Memory B cell (primary cell): ENCODE measurements around the gene IFIT1.
A peak's percentile ranks its signal among the peaks of the same experiment; 100 is the strongest.
"Not testable (repeated sequence)": the region's sequence is repeated elsewhere in the genome, so short reads cannot be mapped to it uniquely, and the experiment has no call there.

ENCODE experiments used
- ATAC-seq: fragments of 150-1000 bp; cut with Tn5 transposase; 2 replicates; pipeline ENCODE4 v1.10.0; 2021; ENCODE audit warnings: low read depth, mild to moderate bottlenecking, moderate library complexity
- DNase-seq, 2 donors: peaks; one replicate each; pipeline ENCODE4 v3.0.0; 2022; ENCODE audit warnings: low spot score in 2 of 2
- H3K27ac Mint-ChIP-seq: one replicate; pipeline ENCODE4 v1.8.0; 2022; ENCODE audit warnings: mild to moderate bottlenecking, moderate library complexity, mixed read lengths
- H3K27me3 Mint-ChIP-seq: one replicate; pipeline ENCODE4 v1.8.0; 2022; ENCODE audit warnings: mixed read lengths
- H3K36me3 Mint-ChIP-seq: one replicate; pipeline ENCODE4 v1.8.0; 2022; ENCODE audit warnings: mild to moderate bottlenecking, mixed read lengths
- H3K4me1 Mint-ChIP-seq: one replicate; pipeline ENCODE4 v1.8.0; 2022; ENCODE audit warnings: mixed read lengths
- H3K4me3 Mint-ChIP-seq: one replicate; pipeline ENCODE4 v1.8.0; 2022; ENCODE audit warnings: mild to moderate bottlenecking, moderate library complexity, mixed read lengths
- H3K9me3 Mint-ChIP-seq: one replicate; pipeline ENCODE4 v1.8.0; 2022; ENCODE audit warnings: mixed read lengths

The IFIT1 gene

DNA sequence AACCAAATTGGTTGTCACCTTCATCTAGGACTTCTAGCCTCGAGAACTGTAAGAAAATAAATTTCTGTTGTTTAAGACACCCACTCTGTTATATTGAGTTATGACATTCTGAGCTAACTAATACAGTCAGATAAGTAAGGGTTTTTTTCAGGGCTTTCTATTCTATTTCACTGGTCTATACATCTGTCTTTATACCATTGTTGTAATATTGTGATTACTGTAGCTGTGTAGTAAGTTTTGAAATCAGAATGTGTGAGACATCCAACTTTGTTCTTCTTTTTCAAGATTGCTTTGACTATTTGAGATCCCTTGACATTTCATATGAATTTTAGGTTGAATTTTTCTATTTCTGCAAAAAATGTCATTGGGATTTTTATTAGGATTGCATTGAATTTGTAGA, 7.5 kb downstream of the IFIT1 start:
- no peak overlapping the region for H3K4me3 Mint-ChIP-seq
- no peaks in the 10 kb centered on the region for H3K9me3 Mint-ChIP-seq
- H3K27me3 Mint-ChIP-seq, result no peaks in the 10 kb centered on the region
- peaks cover 10% of the 10 kb centered on the region for H3K4me1 Mint-ChIP-seq
- peaks cover 10% of the 10 kb centered on the region for H3K36me3 Mint-ChIP-seq
- no peak overlapping the region for H3K27ac Mint-ChIP-seq
- ATAC-seq (no peak), DNase-seq (no peak)

DNA sequence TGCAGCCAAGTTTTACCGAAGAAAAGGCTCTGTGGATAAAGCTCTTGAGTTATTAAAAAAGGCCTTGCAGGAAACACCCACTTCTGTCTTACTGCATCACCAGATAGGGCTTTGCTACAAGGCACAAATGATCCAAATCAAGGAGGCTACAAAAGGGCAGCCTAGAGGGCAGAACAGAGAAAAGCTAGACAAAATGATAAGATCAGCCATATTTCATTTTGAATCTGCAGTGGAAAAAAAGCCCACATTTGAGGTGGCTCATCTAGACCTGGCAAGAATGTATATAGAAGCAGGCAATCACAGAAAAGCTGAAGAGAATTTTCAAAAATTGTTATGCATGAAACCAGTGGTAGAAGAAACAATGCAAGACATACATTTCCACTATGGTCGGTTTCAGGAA, 10.6 kb downstream of the IFIT1 start:
- no peak overlapping the region for H3K27ac Mint-ChIP-seq
- peaks cover 12% of the 10 kb centered on the region for H3K36me3 Mint-ChIP-seq
- DNase-seq, result no peak
- H3K27me3 Mint-ChIP-seq, result no peaks in the 10 kb centered on the region
- H3K4me1 Mint-ChIP-seq, result peaks cover 5% of the 10 kb centered on the region
- H3K9me3 Mint-ChIP-seq, result no peaks in the 10 kb centered on the region
- ATAC-seq, result no peak
- no peak overlapping the region for H3K4me3 Mint-ChIP-seq

DNA sequence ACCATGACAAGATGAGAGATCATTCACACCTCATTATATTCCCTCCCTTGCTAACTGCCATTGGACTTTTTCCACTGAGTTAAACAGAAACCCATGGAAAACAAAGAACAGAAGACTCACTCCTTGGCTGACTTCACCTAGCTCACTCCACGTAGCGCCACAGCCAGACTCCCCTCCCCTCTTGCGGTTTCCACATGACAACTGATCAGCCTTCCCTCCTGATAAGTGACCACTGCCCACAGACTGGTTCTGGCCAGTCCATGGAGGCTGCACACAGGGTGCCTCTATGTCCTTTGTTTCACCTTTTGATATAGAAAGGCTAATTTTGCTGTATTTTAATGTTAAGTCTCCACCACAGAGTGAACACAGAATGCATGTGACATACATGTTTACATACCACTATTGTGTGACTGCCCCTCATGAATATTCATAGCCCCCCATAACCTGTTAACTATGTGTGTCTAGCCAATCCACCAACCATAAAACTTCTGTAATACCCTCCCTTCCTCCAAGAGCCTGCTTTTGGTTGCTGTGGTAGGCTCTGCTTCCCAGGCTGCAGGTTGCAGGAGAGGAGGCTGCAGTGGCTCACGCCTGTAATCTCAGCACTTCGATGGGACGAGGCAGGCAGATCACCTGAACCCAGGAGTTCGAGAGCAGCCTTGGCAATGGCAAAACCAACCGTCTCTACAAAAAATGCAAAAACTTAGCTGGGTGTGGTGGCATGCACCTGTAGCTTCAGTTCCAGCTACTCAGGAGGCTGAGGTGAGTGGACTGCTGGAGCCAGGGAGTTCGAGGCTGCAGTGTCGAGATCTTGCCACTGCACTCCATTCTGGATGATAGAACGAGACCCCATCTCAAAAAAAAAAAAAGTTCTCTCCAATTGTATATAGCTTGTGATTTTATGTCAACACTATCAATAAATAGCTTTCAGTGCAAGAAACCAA, 12.0 kb downstream of the IFIT1 start:
- ATAC-seq, result no peak
- no peak overlapping the region for H3K4me3 Mint-ChIP-seq
- H3K36me3 Mint-ChIP-seq, result peaks cover 12% of the 10 kb centered on the region
- no peak for DNase-seq
- H3K27ac Mint-ChIP-seq, result no peak overlapping the region
- H3K4me1 Mint-ChIP-seq, result peaks cover 5% of the 10 kb centered on the region
- no peaks in the 10 kb centered on the region for H3K9me3 Mint-ChIP-seq
- H3K27me3 Mint-ChIP-seq, result no peaks in the 10 kb centered on the region

DNA sequence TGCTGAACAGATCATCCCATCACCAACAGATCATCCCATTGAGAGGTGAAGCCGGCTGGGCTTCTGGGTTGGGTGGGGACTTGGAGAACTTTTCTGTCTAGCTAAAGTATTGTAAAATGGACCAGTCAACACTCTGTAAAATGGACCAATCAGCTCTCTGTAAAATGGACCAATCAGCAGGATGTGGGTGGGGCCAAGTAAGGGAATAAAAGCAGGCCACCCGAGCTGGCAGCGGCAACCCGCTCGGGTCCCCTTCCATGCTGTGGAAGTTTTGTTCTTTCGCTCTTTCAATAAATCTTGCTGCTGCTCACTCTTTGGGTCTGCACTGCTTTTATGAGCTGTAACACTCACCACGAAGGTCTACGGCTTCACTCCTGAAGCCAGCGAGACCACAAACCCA, 13.8 kb downstream of the IFIT1 start:
- not testable (repeated sequence) for ATAC-seq

DNA sequence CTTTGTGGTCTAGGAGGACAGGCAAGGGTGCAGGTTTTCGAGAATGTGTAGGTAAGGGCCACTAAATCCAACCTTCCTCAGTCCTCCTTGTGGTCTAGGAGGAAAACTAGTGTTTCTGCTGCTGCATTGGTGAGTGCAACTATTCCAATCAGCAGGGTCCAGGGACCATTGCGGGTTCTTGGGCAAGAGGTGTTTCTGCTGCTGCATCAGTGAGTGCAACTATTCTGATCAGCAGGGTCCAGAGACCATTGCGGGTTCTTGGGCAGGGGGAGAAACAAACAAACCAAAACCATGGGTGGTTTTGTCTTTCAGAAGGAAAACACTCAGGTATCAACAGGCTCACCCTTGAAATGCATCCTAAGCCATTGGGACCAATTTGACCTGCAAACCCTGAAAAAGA, 15.4 kb downstream of the IFIT1 start:
- H3K27ac Mint-ChIP-seq, H3K36me3 Mint-ChIP-seq, H3K9me3 Mint-ChIP-seq: not testable (repeated sequence)

More for the DNA sequence above, 13.8 kb downstream of the IFIT1 start:
- DNase-seq, H3K4me3 Mint-ChIP-seq, H3K9me3 Mint-ChIP-seq, H3K27me3 Mint-ChIP-seq, H3K27ac Mint-ChIP-seq, H3K4me1 Mint-ChIP-seq: not testable (repeated sequence)
- peaks cover 14% of the 10 kb centered on the region for H3K36me3 Mint-ChIP-seq

DNA sequence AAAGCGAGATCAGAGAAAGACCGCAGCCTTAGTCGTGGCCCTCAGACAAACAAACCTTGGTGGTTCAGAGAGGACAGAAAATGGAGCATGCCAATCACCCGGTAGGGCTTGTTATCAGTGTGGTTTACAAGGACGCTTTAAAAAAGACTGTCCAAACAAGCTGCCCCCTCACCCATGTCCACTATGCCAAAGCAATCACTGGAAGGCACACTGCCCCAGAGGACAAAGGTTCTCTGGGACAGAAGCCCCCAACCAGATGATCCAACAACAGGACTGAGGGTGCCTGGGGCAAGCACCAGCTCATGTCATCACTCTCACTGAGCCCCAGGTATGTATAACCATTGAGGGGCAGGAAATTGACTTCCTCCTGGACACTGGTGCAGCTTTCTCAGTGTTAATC, 16.9 kb downstream of the IFIT1 start:
- H3K4me1 Mint-ChIP-seq, result not testable (repeated sequence)

More for the DNA sequence above, 15.4 kb downstream of the IFIT1 start:
- DNase-seq, H3K4me3 Mint-ChIP-seq, H3K4me1 Mint-ChIP-seq, H3K27me3 Mint-ChIP-seq, ATAC-seq: not testable (repeated sequence)

DNA sequence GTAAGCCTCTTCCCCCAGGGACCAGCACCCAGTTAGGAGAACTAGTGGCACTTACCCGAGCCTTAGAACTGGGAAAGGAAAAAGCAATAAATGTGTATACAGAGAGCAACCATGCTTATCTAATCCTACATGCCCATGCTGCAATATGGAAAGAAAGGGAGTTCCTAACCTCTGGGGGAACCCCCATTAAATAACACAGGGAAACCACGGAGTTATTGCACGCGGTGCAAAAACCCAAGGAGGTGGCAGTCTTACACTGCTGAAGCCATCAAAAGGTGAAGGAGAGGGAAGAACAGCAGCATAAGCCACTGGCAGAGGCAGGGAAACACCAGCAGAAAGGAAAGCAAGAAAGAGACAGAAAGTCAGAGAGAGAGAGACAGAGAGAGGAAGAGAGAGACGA, 18.1 kb downstream of the IFIT1 start:
- not testable (repeated sequence) for DNase-seq, H3K4me3 Mint-ChIP-seq, ATAC-seq, H3K27me3 Mint-ChIP-seq, H3K27ac Mint-ChIP-seq, H3K4me1 Mint-ChIP-seq, H3K9me3 Mint-ChIP-seq, H3K36me3 Mint-ChIP-seq

More for the DNA sequence above, 16.9 kb downstream of the IFIT1 start:
- H3K4me3 Mint-ChIP-seq, DNase-seq, ATAC-seq, H3K9me3 Mint-ChIP-seq, H3K27ac Mint-ChIP-seq, H3K36me3 Mint-ChIP-seq, H3K27me3 Mint-ChIP-seq: not testable (repeated sequence)

DNA sequence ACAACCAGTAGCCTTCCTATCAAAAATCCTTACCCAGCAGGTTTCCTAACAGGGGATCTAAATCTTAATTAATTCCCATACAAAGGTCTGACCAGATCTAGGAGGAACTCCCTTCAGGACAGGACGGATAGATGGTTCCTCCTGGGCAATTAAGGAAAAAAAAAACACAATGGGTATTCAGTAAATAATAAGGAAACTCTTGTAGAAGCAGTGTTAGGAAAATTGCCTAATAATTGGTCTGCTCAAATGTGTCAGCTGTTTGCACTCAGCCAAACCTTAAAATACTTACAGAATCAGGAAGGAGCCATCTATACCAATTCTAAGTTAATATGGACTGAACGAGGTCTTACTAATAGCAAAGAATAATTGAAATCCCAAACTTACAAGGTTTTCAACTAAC, 18.7 kb downstream of the IFIT1 start:
- DNase-seq, H3K27me3 Mint-ChIP-seq, H3K36me3 Mint-ChIP-seq, ATAC-seq, H3K27ac Mint-ChIP-seq, H3K9me3 Mint-ChIP-seq, H3K4me3 Mint-ChIP-seq: not testable (repeated sequence)
- H3K4me1 Mint-ChIP-seq, result peaks cover 11% of the 10 kb centered on the region

DNA sequence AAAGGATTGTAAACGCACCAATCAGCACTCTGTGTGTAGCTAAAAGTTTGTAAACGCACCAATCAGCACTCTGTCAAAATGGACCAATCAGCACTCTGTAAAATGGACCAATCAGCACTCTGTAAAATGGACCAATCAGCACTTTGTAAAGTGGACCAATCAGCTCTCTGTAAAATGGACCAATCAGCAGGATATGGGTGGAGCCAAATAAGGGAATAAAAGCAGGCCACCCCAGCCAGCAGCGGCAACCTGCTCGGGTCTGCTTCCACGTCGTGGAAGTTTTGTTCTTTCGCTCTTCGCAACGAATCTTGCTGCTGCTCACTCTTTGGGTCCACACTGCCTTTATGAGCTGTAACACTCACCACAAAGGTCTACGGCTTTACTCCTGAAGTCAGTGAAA, 19.9 kb downstream of the IFIT1 start:
- not testable (repeated sequence) for H3K27me3 Mint-ChIP-seq, H3K36me3 Mint-ChIP-seq, ATAC-seq, H3K9me3 Mint-ChIP-seq, H3K4me3 Mint-ChIP-seq, H3K27ac Mint-ChIP-seq
- H3K4me1 Mint-ChIP-seq, result peaks cover 18% of the 10 kb centered on the region
- peak in 1 of 2 donors; percentile 9 for DNase-seq

DNA sequence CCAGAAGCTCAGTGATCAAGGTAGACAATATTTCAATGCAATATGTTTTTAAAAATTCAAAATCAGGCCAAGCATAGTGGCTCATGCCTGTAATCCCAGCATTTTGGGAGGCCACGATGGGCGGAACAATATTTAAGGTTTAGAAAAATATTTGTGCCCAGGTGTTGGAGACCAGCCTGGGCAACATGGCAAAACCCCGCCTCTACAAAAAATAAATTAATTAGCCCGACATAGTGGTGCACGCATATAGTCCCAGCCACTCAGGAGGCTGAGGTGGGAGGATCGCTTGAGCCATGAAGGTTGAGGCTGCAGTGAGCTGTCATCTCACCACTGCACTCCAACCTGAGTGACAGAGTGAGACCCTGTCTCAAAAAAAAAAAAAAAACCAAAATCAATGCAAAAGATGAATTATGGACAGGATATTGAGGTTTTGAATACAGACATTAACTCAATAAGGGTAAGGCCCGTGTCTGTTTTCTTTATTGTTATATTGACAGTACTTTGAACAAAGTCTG, 21.0 kb downstream of the IFIT1 start:
- DNase-seq (no peak), ATAC-seq (no peak)
- Mint-ChIP-seq H3K4me3 (peak overlapping the region; percentile 97), H3K4me1 (peaks cover 28% of the 10 kb centered on the region), H3K9me3 (no peaks in the 10 kb centered on the region), H3K27me3 (no peaks in the 10 kb centered on the region), H3K27ac (peak overlapping the region; percentile 99), H3K36me3 (peaks cover 13% of the 10 kb centered on the region)

DNA sequence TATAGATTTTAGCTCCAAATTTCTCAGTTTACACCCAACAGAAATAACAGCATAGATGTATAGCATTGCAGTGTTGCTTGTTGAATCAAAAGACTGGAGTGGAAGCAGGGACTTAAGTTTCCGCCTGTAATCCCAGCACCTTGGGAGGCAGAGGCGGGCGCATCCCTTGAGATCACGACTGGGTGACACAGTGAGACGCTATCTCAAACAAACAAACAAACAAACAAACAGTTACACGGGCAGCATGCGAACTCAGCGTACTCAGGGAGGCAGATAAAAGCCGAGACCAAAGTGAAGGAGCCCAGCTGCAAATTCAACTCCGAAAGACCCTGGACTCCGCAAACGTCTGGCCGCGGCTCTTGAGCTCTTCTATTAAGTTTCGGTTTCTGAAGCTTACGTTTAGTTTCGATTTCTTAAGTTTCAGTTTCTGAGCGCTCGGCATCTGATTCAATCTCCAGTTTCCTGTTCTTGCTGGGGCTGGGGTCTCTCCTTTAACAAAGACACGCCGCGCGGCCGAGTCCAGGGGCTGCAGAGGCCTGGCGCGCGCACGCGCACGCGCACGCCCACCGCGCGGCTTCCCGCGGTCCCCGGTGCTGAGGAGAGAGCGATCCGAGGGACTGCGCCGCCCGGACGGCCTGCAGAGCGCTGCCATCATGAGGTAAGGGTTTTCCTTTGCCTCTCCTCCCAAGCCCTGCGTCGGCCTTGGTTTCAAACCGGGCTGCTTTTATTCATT, 21.9 kb downstream of the IFIT1 start, which contains the start of gene IFIT5:
TSS of gene IFIT5 (plus strand) at position 423 of the 733 bp plus-strand sequence. CDS start at position 654, 231 bp downstream.
- Mint-ChIP-seq H3K9me3 (no peaks in the 10 kb centered on the region), H3K4me3 (peak within 1 kb of the TSS; percentile 97), H3K27me3 (no peaks in the 10 kb centered on the region), H3K36me3 (peaks cover 13% of the 10 kb centered on the region), H3K4me1 (peaks cover 28% of the 10 kb centered on the region), H3K27ac (peak within 1 kb of the TSS; percentile 99)
- ATAC-seq, result peak; percentile 70
- peak; percentile 52 to 69 for DNase-seq

DNA sequence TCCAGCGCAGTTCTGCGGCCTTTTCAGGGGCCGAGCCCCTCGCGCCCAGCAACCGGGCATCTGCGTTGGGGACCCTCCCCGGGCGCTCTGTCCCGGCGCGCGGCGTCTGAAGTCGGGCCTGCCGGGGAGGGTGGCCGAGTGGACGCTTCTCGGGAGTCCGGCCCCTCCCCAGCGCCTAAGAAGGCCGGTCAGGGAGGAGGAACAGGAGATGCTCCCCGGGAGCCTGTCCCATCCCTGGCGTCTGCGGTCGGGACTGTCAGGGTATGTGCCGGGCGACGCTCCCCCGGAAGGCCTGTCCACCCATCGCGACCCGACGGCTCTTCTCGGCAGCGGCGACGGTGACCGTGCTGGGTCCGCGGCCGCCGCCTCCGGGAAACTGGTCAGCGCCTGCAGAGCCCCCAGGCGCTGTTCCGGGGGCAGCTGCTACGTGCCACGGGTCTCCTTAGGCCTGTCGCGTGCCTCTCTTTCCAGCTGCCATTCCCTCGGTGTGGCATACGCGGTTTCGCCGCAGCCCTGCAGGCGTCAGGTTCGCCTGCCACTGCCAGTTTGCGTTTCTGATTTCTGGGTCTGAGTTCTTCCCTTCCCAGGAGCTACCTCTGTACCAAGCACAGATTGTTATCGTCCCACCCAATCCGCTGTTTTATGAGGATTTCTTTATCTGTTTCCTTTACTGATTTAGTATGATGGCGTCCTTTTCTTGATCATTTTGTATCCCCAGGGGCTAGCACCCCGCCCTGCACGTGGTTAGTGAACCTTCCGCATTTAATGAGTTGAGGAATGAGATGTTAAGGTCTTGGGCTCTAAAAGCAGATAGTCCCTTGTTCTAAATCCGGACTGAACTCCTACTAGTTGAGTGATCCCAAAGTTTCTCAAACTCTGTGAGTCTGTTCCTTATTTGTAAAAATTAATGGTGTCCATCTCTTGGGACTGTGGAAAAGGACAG, 22.7 kb downstream of the IFIT1 start:
- H3K9me3 Mint-ChIP-seq, result no peaks in the 10 kb centered on the region
- ATAC-seq, result peak; percentile 69
- DNase-seq, result peak; percentile 50 to 52
- H3K4me1 Mint-ChIP-seq, result peaks cover 28% of the 10 kb centered on the region
- H3K27me3 Mint-ChIP-seq, result no peaks in the 10 kb centered on the region
- peak overlapping the region; percentile 97 for H3K4me3 Mint-ChIP-seq
- H3K27ac Mint-ChIP-seq, result peak overlapping the region; percentile 99
- H3K36me3 Mint-ChIP-seq, result peaks cover 14% of the 10 kb centered on the region

DNA sequence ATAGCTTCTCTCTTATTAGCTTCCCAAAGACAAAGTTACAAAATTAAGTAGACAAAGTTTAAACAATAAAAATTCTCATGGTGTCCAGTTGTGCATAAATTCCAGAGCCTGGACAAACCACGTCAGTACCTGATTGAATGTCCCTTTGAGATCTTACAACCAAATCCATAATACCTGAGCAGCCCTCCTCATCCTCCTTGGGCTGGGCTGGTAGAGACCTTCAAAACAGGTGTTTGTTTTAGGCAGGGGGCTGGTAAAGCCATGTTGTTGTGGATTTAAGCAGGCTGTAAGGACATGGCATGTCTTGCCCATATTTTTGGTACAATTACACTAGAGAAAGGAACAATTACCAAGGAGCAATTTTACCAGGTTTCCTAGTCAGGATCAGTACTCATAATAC, 24.0 kb downstream of the IFIT1 start:
- no peaks in the 10 kb centered on the region for H3K27me3 Mint-ChIP-seq
- H3K27ac Mint-ChIP-seq, result peak overlapping the region; percentile 62
- peak overlapping the region; percentile 65 for H3K4me3 Mint-ChIP-seq
- peaks cover 18% of the 10 kb centered on the region for H3K36me3 Mint-ChIP-seq
- no peak for ATAC-seq
- no peak for DNase-seq
- H3K4me1 Mint-ChIP-seq, result peaks cover 25% of the 10 kb centered on the region
- no peaks in the 10 kb centered on the region for H3K9me3 Mint-ChIP-seq
